Prostate gland (tissue), 2 donors: Measurements from ENCODE around the gene SLC39A7. TPM values are rescaled to one million over a fixed set of nuclear protein-coding genes. Genes with fewer than 3 reads are reported as not detected.

Experiments
- DNase-seq: peaks from one replicate; pipeline ENCODE4 v3.0.0-alpha.2; 2019; ENCODE audit warnings: low spot score
- H3K27ac ChIP-seq, 2 donors: fragments of 200-600 bp; sonication (generic); 2 replicates each; pipeline ENCODE4 v1.5.1; 2017 to 2019
- H3K27me3 ChIP-seq: fragments of 200-600 bp; sonication (generic); replicated peaks from 2 replicates; pipeline ENCODE4 v1.5.1; 2019; ENCODE audit not compliant: insufficient read depth
- H3K36me3 ChIP-seq, 2 donors: fragments of 200-600 bp; sonication (generic); 1 replicate in 1 of 2; 2 replicates in 1 of 2; pipeline versions ENCODE4 v1.5.1 to v1.8.1; 2017 to 2019
- H3K4me1 ChIP-seq: fragments of 200-600 bp; sonication (generic); replicated peaks from 2 replicates; pipeline ENCODE4 v1.5.1; 2019
- H3K4me3 ChIP-seq, 2 donors: fragments of 200-600 bp; sonication (generic); 2 replicates each; pipeline ENCODE4 v1.5.1; 2017 to 2019
- H3K9me3 ChIP-seq: fragments of 200-600 bp; sonication (generic); 2 replicates; pipeline ENCODE4 v1.5.1; 2017
- CTCF ChIP-seq, 4 experiments: fragments of 200-600 bp in 2 of 4; fragments of 450-650 bp in 2 of 4; sonication (generic) in 2 of 4; IDR thresholded peaks; 1 replicate in 3 of 4; 2 replicates in 1 of 4; pipeline ENCODE4 v1.5.1; 2016 to 2019; ENCODE audit warnings: antibody characterized with exemption in 4 of 4, mild to moderate bottlenecking in 2 of 4, moderate library complexity in 2 of 4
- POLR2A ChIP-seq: fragments of 450-650 bp; IDR thresholded peaks from one replicate; pipeline ENCODE4 v1.6.1; 2016; ENCODE audit warnings: antibody characterized with exemption, mild to moderate bottlenecking
- POLR2AphosphoS5 ChIP-seq: sonication (generic); formaldehyde crosslinking; IDR thresholded peaks from one replicate; pipeline ENCODE4 v1.6.1; 2017; ENCODE audit warnings: antibody characterized with exemption
- WGBS: methylation state at CpG from one replicate; pipeline ENCODE4 v1.1.5; 2018; 5-methylcytosine and 5-hydroxymethylcytosine counted together
- intact Hi-C: fragments of 100-400 bp; cut with DNase I; formaldehyde crosslinking; loops from one replicate; pipeline ENCODE4 v1.14.2; 2022
- total RNA-seq, 2 donors: library from RNA; depleted of rRNA; stranded (reverse); fragments of >200 nt; gene quantifications; one replicate each; pipeline ENCODE4 v1.1.0, GENCODE V29; 2016

SLC39A7 gene
- total RNA-seq, 2 donors from 2014 or later = 109 to 182 TPM

GRCh38 chr6:33211666-33212422 lies 11.2 kb downstream of the SLC39A7 start:
- Histone ChIP-seq H3K9me3 (no peaks in the 10 kb centered on the region), H3K36me3 (no peaks in the 10 kb centered on the region), H3K4me1 (no peaks in the 10 kb centered on the region), H3K4me3 (no peak overlapping the region), H3K27me3 (no peaks in the 10 kb centered on the region), H3K27ac (no peak overlapping the region)
- WGBS = 76% methylated on average over 18 of the region's 18 CpGs
- DNase-seq = no peak
- intact Hi-C loops = no loop called here
- TF ChIP-seq POLR2AphosphoS5 (no peak), POLR2A (no peak), CTCF (IDR thresholded peaks at IDR 0.05) (no peak)

GRCh38 chr6:33212857-33213165 lies 12.1 kb downstream of the SLC39A7 start:
- no peaks in the 10 kb centered on the region for H3K36me3 ChIP-seq
- DNase-seq = no peak
- H3K9me3 ChIP-seq = no peaks in the 10 kb centered on the region
- TF ChIP-seq POLR2A = no peak
- WGBS = 4% methylated on average over 6 of the region's 6 CpGs
- peak overlapping the region; percentile 32 for H3K4me3 ChIP-seq
- intact Hi-C loops = no loop called here
- H3K4me1 ChIP-seq = no peaks in the 10 kb centered on the region
- H3K27me3 ChIP-seq = no peaks in the 10 kb centered on the region
- H3K27ac ChIP-seq = no peak overlapping the region

GRCh38 chr6:33213166-33213988 lies 12.7 kb downstream of the SLC39A7 start:
- DNase-seq = no peak
- under 1% methylated on average over 43 of the region's 43 CpGs for WGBS
- no peaks in the 10 kb centered on the region for H3K27me3 ChIP-seq
- H3K36me3 ChIP-seq = no peaks in the 10 kb centered on the region
- H3K9me3 ChIP-seq = no peaks in the 10 kb centered on the region
- peak overlapping the region; percentile 32 for H3K4me3 ChIP-seq
- TF ChIP-seq CTCF (IDR thresholded peaks at IDR 0.05) (no peak), POLR2A (no peak), POLR2AphosphoS5 (peak; percentile 3)
- H3K27ac ChIP-seq = no peak overlapping the region
- intact Hi-C loops = no loop called here
- no peaks in the 10 kb centered on the region for H3K4me1 ChIP-seq

- H3K9me3 ChIP-seq = no peaks in the 10 kb centered on the region
- peak overlapping the region in 1 of 2 donors; percentile 32 for H3K4me3 ChIP-seq
- H3K4me1 ChIP-seq = no peaks in the 10 kb centered on the region
- H3K27ac ChIP-seq = no peak overlapping the region
- DNase-seq = no peak
- intact Hi-C loops = no loop called here
- no peaks in the 10 kb centered on the region for H3K36me3 ChIP-seq
- H3K27me3 ChIP-seq = no peaks in the 10 kb centered on the region
- WGBS = 16% methylated on average over 9 of the region's 9 CpGs
- TF ChIP-seq POLR2AphosphoS5 = no peak
- no peak for TF ChIP-seq POLR2A
- no peak for TF ChIP-seq CTCF (IDR thresholded peaks at IDR 0.05)
Observed at GRCh38 chr6:33213989-33214335, 13.3 kb downstream of the SLC39A7 start.

- Histone ChIP-seq H3K27me3 (no peaks in the 10 kb centered on the region), H3K4me1 (no peaks in the 10 kb centered on the region), H3K27ac (no peak overlapping the region), H3K36me3 (no peaks in the 10 kb centered on the region), H3K4me3 (no peak overlapping the region), H3K9me3 (no peaks in the 10 kb centered on the region)
- DNase-seq = no peak
- 71% methylated on average over 7 of the region's 9 CpGs for WGBS
- intact Hi-C loops = no loop called here
- TF ChIP-seq POLR2AphosphoS5 (no peak), CTCF (IDR thresholded peaks at IDR 0.05) (no peak), POLR2A (no peak)
Observed at GRCh38 chr6:33215271-33216116, 14.8 kb downstream of the SLC39A7 start.
